VCaP (cell line): ENCODE results near the gene MCOLN1.

Experiments used
- H3K27ac ChIP-seq: fragments of 450-650 bp; 2 replicates; pipeline ENCODE4 v1.5.1; 2017
- TF ChIP-seq, protein P1 (sequence below): fragments of 450-650 bp; conservative IDR thresholded peaks from 2 replicates; pipeline ENCODE4 v1.5.1; 2017; ENCODE audit warnings: mild to moderate bottlenecking, moderate library complexity

Gene MCOLN1

DNA sequence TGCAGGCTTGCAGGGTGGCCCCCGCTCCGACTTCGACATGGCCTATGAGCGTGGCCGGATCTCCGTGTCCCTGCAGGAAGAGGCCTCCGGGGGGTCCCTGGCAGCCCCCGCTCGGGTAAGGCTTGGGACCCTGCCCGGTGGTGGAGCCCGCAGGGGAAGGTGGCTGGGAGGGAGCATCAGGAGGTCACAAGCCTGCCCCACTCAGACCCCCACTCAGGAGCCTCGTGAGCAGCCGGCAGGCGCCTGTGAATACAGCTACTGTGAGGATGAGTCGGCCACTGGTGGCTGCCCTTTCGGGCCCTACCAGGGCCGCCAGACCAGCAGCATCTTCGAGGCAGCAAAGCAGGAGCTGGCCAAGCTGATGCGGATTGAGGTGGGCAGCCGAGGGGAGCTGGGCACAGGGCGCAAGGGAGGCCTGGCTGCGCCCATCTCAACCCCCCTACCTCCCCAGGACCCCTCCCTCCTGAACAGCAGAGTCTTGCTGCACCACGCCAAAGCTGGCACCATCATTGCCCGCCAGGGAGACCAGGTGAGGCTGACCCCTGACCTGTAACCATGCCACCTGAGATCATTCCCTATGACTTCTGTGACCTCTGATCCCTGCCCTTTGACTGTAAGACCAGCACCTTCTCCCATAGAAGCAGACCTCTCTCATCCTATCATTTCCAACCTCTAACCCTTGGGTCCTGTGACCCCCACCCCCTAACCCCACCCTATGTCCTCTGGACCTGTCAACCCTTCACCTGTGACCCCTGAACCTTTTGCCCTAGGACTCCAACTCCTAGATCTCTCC is 20.3 kb downstream of the MCOLN1 start:
- TF ChIP-seq, protein P1, sequence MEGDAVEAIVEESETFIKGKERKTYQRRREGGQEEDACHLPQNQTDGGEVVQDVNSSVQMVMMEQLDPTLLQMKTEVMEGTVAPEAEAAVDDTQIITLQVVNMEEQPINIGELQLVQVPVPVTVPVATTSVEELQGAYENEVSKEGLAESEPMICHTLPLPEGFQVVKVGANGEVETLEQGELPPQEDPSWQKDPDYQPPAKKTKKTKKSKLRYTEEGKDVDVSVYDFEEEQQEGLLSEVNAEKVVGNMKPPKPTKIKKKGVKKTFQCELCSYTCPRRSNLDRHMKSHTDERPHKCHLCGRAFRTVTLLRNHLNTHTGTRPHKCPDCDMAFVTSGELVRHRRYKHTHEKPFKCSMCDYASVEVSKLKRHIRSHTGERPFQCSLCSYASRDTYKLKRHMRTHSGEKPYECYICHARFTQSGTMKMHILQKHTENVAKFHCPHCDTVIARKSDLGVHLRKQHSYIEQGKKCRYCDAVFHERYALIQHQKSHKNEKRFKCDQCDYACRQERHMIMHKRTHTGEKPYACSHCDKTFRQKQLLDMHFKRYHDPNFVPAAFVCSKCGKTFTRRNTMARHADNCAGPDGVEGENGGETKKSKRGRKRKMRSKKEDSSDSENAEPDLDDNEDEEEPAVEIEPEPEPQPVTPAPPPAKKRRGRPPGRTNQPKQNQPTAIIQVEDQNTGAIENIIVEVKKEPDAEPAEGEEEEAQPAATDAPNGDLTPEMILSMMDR, result no peak
- no peak overlapping the region for H3K27ac ChIP-seq

DNA sequence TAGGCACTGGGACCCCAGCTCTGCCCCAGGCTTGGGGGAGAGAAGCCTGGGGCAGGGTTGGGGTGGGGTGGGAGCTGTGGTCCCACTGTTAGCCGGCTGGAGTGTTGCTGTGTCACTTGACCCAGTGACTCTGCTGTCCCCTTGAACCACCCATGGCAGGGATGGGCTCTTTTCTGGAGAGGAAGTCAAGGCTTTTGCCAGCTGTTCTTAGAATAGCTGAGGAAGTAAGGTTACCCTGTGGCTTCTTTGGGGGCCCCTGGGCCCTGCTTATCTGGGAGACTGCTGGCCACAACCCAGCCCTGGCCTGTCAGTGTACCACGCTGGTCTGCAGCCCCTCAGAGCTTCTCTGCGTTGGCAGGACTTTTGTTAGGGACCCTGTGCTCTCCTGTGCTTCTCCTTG is 22.2 kb downstream of the MCOLN1 start:
- TF ChIP-seq, protein P1, result no peak
- no peak overlapping the region for H3K27ac ChIP-seq

DNA sequence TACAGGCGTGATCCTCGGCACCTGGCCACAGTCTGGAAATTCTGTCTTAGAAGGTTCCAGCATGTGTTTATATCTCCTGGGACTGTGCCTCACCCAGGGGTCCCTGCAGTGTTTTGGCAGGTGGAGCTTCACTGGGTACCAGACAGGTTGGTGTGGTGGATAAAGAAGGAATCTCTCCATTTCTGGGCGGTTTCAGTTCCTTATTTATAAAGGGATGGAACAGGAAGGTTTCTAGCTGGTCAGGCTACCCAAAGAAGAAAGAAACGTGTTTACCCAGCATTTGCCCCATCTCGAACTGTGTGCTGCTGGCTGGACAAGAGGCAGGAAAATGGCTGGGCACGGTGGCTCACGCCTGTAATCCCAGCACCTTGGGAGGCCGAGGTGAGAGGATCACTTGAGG is 22.9 kb downstream of the MCOLN1 start:
- no peak overlapping the region for H3K27ac ChIP-seq
- TF ChIP-seq, protein P1, result no peak

DNA sequence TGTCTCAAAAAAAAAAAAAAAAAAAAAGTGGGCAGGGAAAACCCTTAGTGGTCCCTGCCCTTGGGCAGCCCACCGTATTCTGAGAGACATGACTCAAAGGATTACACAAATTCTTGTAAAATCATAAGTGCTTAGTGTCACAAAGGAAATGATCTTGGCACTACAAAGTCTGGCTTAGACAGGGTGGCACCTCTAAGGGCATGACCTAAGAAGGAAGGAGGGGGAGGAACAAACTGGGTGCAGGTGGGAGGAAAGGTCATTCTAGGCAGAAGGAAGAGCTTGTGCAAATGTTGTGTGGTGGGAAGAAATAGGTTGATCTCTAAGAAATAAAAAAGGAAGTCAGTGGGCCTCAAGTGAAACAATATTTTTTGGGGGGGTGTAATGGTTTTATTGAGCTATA is 23.5 kb downstream of the MCOLN1 start:
- TF ChIP-seq, protein P1, result no peak
- H3K27ac ChIP-seq, result no peak overlapping the region

DNA sequence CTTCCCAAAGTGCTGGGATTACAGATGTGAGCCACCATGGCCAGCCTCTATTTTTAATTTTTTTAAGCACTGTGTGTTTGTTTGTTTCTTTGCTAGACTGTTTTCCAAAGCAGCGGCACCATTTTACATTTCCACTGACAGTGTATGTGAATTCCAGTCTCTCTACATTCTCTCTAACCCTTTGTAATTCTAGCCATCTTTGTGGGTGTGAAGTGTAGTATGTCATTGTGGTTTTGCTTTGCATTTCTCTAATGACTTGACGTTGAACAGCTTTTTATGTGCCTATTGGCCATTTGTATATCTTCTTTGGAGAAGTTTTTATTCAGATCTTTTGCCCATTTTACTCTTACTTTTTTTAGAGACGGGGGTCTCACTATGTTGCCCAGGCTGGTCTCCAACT is 24.7 kb downstream of the MCOLN1 start:
- H3K27ac ChIP-seq, result no peak overlapping the region
- TF ChIP-seq, protein P1, result no peak

DNA sequence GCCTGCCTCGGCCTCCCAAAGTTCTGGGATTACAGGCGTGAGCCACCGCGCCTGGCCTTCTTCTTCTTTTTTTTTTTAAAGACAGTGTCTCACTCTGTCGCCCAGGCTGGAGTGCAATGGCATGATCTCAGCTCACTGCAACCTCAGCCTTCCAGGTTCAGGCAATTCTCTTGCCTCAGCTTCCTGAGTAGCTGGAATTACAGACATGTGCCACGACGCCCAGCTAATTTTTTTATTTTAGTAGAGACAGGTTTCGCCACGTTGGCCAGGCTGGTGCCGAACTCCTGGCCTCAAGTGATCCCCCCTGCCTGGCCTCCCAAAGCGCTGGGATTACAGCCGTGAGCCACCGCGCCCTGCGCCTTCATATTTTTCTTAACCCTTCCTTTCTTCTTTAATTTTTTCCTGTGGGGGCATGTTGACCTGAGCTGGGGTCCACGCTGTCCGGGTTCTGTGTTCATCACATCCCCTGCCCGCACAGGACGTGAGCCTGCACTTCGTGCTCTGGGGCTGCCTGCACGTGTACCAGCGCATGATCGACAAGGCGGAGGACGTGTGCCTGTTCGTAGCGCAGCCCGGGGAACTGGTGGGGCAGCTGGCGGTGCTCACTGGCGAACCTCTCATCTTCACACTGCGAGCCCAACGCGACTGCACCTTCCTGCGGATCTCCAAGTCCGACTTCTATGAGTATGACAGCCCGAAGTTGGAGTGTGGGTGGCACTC is 27.2 kb downstream of the MCOLN1 start:
- TF ChIP-seq, protein P1, result no peak

DNA sequence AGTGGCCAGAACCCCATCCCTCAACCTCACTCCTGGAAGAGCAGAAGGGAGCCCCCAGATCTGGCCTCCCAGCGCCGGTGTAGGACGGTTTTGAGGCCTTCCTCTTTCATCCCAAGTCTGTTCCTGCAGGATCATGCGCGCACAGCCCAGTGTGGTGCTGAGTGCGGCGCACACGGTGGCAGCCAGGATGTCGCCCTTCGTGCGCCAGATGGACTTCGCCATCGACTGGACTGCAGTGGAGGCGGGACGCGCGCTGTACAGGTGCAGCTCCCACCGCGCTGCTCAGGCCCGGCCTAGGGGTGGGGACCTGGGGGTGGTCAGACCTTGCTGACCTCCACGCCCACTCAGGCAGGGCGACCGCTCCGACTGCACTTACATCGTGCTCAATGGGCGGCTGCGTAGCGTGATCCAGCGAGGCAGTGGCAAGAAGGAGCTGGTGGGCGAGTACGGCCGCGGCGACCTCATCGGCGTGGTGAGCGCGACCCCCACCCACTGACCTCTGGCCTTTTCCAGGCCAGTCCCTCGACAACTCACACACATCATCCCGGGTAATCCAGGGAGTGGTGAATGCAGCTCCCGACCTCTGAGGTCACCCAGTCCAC is 27.8 kb downstream of the MCOLN1 start:
- no peak overlapping the region for H3K27ac ChIP-seq
- TF ChIP-seq, protein P1, result no peak

More for the DNA sequence above, 27.2 kb downstream of the MCOLN1 start:
- H3K27ac ChIP-seq, result no peak overlapping the region
